Breast epithelium (tissue), 4 donors: ENCODE measurements around the gene AHNAK2. TPM values are rescaled to one million over a fixed set of nuclear protein-coding genes. Genes with fewer than 3 reads are reported as not detected.
"Not testable (repeated sequence)": the region's sequence is repeated elsewhere in the genome, so short reads cannot be mapped to it uniquely, and the experiment has no call there.

ENCODE experiments used
- DNase-seq, 2 donors: peaks; one replicate each; pipeline ENCODE4 v3.0.0-alpha.2; 2019; ENCODE audit warnings: low spot score in 2 of 2
- H3K27ac ChIP-seq, 2 donors: fragments of 200-600 bp; sonication (generic) in 1 of 2; one replicate each; pipeline ENCODE4 v1.5.1; 2016 to 2019; ENCODE audit warnings: mild to moderate bottlenecking in 1 of 2
- H3K27me3 ChIP-seq, 2 donors: fragments of 200-600 bp; sonication (generic) in 1 of 2; one replicate each; pipeline versions ENCODE4 v1.5.1 to v1.6.0; 2017 to 2019; ENCODE audit warnings: control low read depth in 1 of 2, mild to moderate bottlenecking in 1 of 2
- H3K36me3 ChIP-seq: fragments of 200-600 bp; one replicate; pipeline ENCODE4 v1.5.1; 2019
- H3K4me1 ChIP-seq, 2 donors: fragments of 200-600 bp; sonication (generic); one replicate each; pipeline ENCODE4 v1.5.1; 2016 to 2019; ENCODE audit warnings: control low read depth in 1 of 2
- H3K4me3 ChIP-seq, 3 donors: fragments of 200-600 bp; sonication (generic); 1 replicate in 2 of 3; 2 replicates in 1 of 3; pipeline ENCODE4 v1.5.1; 2016 to 2019; ENCODE audit warnings: mild to moderate bottlenecking in 3 of 3, moderate library complexity in 2 of 3
- H3K9me3 ChIP-seq, 2 donors: fragments of 200-600 bp; sonication (generic) in 1 of 2; one replicate each; pipeline ENCODE4 v1.5.1; 2016 to 2019; ENCODE audit warnings: control low read depth in 1 of 2
- POLR2A ChIP-seq: fragments of 450-650 bp; IDR thresholded peaks from one replicate; pipeline ENCODE4 v1.6.1; 2016; ENCODE audit warnings: antibody characterized with exemption, mild to moderate bottlenecking, moderate library complexity
- POLR2AphosphoS5 ChIP-seq, 3 donors: sonication (generic); formaldehyde crosslinking; IDR thresholded peaks; one replicate each; pipeline ENCODE4 v1.6.1; 2017; ENCODE audit warnings: antibody characterized with exemption in 3 of 3
- intact Hi-C: fragments of 100-400 bp; cut with DNase I; formaldehyde crosslinking; loops from one replicate; pipeline ENCODE4 v1.15.1; 2023; ENCODE audit warnings: low total_unique reads
- total RNA-seq, 3 donors: library from RNA; depleted of rRNA; stranded (reverse); fragments of >200 nt; gene quantifications; one replicate each; pipeline ENCODE4 v1.1.0, GENCODE V29; 2016
- TF ChIP-seq, protein P1 (sequence below), 3 donors: fragments of 450-650 bp; IDR thresholded peaks; one replicate each; pipeline ENCODE4 v1.5.1; 2016 to 2017; ENCODE audit warnings: antibody characterized with exemption in 3 of 3, mild to moderate bottlenecking in 3 of 3, moderate library complexity in 3 of 3

AHNAK2 gene
- 10 to 100 TPM; 15.1 to 46.7 (median 19.3) TPM for total RNA-seq

DNA sequence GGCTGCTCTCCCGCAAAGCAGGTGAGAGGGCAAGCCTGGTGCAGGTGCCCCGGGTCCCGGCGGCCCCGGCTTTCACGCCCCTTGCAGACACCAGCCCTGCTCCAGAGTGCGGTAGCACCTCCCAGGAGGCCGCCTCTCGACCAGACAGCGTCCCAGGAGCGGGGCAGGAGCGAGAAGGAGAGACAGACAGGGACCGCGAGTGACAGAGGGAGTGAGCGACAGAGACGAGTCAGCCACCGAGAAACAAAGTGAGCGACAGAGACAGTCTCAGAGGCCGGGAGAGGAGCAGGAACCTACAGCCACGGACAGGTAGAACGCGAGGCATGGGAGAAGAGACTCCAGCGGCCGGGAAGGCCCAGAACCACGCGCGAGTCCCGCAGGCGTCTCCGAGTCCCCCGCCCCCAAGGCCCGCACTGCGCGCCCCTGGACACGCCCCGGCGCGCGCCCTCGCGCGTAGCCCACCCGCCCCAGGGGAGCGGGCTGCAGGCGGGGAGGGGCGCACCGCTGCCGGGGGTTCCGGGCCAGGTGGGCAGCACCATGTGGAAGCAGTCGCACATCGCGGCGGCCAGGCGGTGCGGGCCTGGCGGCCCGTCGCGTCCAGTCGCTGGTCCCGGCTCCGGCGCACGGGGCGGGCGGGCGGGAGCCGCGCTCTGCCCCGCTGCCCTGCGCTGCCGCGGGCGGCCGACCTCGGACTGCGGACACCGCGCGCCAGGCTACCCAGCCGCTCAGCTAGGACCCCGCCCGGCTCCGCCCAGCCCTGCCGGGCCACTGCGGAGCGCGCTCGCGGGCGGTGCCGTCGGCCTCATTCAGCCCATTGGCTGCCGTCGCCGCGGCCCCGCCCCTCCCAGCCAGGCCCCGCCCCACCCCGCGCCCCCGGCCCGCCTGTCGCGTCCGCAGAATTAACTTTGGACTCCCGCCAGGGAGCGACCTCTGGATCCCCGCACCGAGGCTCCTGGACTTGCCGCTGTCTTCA, at the start of gene AHNAK2:
TSS of gene AHNAK2 (minus strand) at position 694 of the 973 bp plus-strand sequence. CDS start at position 557, 137 bp downstream.
- no peaks in the 10 kb centered on the region for H3K27me3 ChIP-seq
- no peaks in the 10 kb centered on the region for H3K36me3 ChIP-seq
- peak within 1 kb of the TSS; percentile 49 to 78 (median 58) for H3K4me3 ChIP-seq
- no peaks in the 10 kb centered on the region for H3K9me3 ChIP-seq
- H3K27ac ChIP-seq, result peak within 1 kb of the TSS in 1 of 2 donors; percentile 14
- TF ChIP-seq POLR2AphosphoS5 (IDR thresholded peaks at IDR 0.05) (no peak), POLR2A (no peak)
- TF ChIP-seq, protein P1, sequence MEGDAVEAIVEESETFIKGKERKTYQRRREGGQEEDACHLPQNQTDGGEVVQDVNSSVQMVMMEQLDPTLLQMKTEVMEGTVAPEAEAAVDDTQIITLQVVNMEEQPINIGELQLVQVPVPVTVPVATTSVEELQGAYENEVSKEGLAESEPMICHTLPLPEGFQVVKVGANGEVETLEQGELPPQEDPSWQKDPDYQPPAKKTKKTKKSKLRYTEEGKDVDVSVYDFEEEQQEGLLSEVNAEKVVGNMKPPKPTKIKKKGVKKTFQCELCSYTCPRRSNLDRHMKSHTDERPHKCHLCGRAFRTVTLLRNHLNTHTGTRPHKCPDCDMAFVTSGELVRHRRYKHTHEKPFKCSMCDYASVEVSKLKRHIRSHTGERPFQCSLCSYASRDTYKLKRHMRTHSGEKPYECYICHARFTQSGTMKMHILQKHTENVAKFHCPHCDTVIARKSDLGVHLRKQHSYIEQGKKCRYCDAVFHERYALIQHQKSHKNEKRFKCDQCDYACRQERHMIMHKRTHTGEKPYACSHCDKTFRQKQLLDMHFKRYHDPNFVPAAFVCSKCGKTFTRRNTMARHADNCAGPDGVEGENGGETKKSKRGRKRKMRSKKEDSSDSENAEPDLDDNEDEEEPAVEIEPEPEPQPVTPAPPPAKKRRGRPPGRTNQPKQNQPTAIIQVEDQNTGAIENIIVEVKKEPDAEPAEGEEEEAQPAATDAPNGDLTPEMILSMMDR (IDR thresholded peaks at IDR 0.05), result no peak
- H3K4me1 ChIP-seq, result peaks cover 8 to 45% of the 10 kb centered on the region in 2 donors
- peak in 1 of 2 donors; percentile 71 for DNase-seq
- intact Hi-C loops, result no loop called here

DNA sequence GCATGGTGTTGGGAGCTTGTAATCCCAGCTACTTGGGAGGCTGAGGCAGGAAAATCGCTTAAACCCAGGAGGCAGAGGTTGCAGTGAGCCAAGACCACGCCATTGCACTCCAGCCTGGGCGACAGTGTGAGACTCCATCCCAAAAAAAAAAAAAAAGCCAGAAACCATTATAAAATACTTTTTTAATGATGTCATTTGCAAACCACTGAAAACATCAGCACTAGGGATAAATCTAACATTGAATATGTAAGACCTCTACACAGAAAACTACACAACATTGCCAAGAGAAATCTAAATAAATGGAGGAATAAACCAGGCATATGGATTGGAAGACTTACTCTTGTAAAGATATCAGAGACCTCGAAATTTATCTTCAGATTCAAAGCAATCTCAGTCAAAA, 49.5 kb upstream of the AHNAK2 start:
- H3K9me3 ChIP-seq, H3K4me1 ChIP-seq, DNase-seq, intact Hi-C loops, H3K36me3 ChIP-seq, H3K27ac ChIP-seq, H3K27me3 ChIP-seq, H3K4me3 ChIP-seq: not testable (repeated sequence)

DNA sequence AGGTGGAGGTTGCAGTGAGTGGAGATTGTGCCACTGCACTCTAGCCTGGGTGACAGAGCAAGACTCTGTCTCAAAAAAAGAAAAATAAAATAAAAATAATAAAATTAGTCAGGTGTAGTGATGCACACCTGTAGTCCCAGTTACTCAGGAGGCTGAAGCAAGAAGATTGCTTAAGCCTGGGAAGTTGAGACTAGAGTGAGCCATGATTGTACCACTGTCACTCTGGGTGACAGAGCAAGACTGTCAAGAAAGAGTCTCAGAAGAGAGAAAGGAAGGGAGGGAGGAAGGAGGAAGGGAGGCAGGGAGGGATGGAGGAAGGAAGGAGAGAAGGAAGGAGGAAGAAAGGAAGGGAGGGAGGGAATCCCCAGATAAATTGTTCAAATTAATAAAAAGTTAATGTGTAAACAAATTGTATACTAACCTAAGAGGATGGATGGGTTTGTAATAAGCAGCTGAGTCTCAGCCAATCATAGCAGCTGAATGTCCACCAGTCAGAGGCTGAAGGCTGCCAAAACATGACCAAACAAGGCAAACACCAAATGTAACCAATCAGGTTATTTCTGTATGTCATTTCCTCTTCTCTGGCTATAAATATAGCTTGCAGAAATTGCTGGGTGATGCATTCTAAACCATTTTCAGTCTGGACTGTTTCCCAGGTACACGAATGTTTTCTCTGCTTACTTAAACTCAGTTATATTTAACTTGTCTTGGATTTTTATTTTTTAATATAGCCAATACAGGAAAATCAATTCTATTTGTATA, 48.8 kb upstream of the AHNAK2 start:
- Histone ChIP-seq H3K9me3 (no peaks in the 10 kb centered on the region), H3K27ac (no peak overlapping the region), H3K27me3 (no peaks in the 10 kb centered on the region), H3K36me3 (no peaks in the 10 kb centered on the region), H3K4me1 (no peaks in the 10 kb centered on the region), H3K4me3 (no peak overlapping the region)
- intact Hi-C loops, result no loop called here
- no peak for TF ChIP-seq POLR2AphosphoS5 (IDR thresholded peaks at IDR 0.05)
- TF ChIP-seq POLR2A, result no peak
- no peak for DNase-seq

DNA sequence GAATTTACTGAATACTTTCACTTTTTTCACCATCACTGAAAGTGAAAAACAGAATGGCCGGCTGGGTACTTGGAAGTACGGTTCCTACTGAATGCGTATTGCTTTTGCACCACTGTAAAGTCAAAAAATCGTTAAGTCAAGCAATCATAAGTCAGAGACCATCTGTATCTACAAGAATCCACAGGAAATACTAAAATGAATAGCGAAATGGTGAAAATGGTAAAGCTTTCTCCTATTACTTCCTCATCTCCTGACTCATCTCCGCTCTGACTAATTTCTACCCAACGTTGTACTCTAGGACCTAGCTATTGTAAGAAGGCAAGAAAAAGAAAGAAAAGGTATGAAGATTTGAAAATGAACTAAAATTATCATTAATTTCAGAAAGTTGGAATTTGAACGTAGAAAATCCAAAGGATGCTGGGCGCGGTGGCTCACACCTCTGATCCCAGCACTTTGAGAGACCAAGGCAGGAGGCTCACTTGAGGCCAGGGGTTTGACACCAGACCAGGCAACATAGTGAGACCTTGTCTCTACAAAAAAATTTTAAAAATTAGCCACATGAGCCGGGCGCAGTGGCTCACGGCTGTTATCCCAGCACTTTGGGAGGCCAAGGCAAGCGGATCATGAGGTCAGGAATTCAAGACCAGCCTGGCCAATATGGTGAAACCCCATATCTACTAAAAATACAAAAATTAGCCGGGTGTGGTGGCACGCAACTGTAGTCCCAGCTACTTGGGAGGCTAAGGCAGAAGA, 48.0 kb upstream of the AHNAK2 start:
- Histone ChIP-seq H3K4me3 (no peak overlapping the region), H3K27me3 (no peaks in the 10 kb centered on the region), H3K9me3 (no peaks in the 10 kb centered on the region), H3K36me3 (no peaks in the 10 kb centered on the region), H3K27ac (no peak overlapping the region), H3K4me1 (no peaks in the 10 kb centered on the region)
- no peak for DNase-seq
- intact Hi-C loops, result no loop called here
- TF ChIP-seq POLR2AphosphoS5 (IDR thresholded peaks at IDR 0.05) (no peak), POLR2A (no peak)
- TF ChIP-seq, protein P1 (IDR thresholded peaks at IDR 0.05), result no peak

DNA sequence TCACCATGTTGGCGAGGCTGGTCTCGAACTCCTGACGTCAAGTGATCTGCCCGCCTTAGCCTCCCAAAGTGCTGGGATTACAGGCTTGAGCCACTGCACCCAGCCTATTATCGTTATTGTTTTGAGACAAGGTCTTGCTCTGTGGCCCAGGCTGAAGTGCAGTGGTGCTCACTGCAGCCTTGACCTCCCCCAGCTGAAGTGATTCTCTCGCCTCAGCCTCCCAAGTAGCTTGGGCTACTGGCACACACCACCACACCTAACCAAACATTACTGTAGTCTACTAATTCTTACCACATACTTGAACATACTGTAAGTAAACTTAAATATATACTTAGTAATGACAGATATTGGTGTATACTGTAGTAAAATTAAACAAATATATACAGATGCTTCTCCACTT, 47.3 kb upstream of the AHNAK2 start:
- intact Hi-C loops, result no loop called here

More for the DNA sequence above, 47.3 kb upstream of the AHNAK2 start:
- no peak for TF ChIP-seq POLR2A
- no peak for TF ChIP-seq POLR2AphosphoS5 (IDR thresholded peaks at IDR 0.05)
- TF ChIP-seq, protein P1 (IDR thresholded peaks at IDR 0.05), result no peak
- no peak for DNase-seq
- peak overlapping the region in 1 of 2 donors; percentile 54 for H3K27ac ChIP-seq
- H3K4me1 ChIP-seq, result no peaks in the 10 kb centered on the region
- H3K27me3 ChIP-seq, result no peaks in the 10 kb centered on the region
- H3K36me3 ChIP-seq, result no peaks in the 10 kb centered on the region
- no peak overlapping the region for H3K4me3 ChIP-seq
- H3K9me3 ChIP-seq, result no peaks in the 10 kb centered on the region
